Measurements from ENCODE around the gene URB2.
"Not testable (repeated sequence)": the region's sequence is repeated elsewhere in the genome, so short reads cannot be mapped to it uniquely, and the experiment has no call there.

URB2 gene

DNA sequence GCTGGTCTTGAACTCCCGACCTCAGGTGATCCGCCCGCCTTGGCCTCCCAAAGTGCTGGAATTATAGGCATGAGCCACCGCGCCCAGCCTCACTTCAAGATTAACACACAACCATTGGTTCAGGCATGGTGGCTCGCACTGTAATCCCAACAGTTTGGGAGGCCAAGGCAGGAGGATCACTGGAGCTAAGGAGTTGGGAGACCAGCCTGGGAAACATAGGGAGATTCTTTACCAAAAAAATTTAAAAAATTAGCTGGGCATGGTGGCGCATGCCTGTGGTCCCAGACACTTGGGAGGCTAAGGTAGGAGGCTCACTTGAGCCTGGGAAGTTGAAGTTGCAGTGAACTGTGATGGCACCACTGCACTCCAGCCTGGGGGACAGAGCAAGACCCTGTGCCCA lies 30.2 kb upstream of the URB2 start:
- not testable (repeated sequence) for H3K4me3 ChIP-seq (ENCODE audit: low read depth, low read length); H3K9ac ChIP-seq (ENCODE audit: low read depth, low read length); H3K4me1 ChIP-seq (ENCODE audit: control insufficient read depth, insufficient read depth, low read length); H3K27me3 ChIP-seq (ENCODE audit: control insufficient read depth, insufficient read depth, low read length); H3K36me3 ChIP-seq (ENCODE audit: control insufficient read depth, insufficient read depth, low read length); H3K9me3 ChIP-seq (ENCODE audit: control insufficient read depth, insufficient read depth, low read length)

DNA sequence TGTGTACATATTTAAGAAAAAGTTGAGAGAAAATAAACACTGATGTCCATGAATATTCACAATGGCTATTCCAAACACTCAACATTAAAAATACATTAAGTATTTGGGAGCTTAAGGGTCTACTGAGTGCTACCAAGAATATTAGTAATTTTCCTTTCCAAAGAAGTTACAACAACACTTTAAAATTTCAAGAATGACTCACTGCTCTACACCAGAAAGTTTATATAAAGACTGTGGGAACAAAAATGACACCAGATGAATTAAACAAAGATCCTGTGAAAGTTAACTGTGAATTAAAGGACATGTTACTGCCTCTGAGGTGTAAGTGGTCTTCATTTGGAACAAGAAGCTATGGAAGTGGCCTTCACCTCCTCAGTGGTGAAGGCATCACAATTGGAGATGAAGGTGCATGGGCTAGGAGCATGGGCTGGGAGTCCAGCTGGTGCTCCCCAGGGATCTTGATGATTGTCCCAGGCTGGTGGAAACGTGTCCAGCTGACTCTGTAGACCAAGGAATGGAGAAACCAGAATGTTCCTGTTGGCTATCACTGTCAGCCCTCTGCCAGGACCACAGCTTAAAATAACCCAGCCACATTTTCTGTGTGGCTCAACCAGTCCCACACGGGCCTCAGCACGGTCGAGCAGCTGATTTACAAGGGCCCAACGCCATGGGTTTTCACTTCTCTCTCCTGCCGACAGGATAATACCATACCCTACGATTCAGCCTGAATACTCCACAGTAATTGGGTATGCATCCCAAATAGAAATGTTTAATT lies 28.9 kb upstream of the URB2 start:
- H3K9ac ChIP-seq (ENCODE audit: low read depth, low read length), result no peak overlapping the region
- H3K9me3 ChIP-seq (ENCODE audit: control insufficient read depth, insufficient read depth, low read length), result no peaks in the 10 kb centered on the region
- H3K36me3 ChIP-seq (ENCODE audit: control insufficient read depth, insufficient read depth, low read length), result peaks cover 2% of the 10 kb centered on the region
- H3K4me3 ChIP-seq (ENCODE audit: low read depth, low read length), result no peak overlapping the region
- H3K4me1 ChIP-seq (ENCODE audit: control insufficient read depth, insufficient read depth, low read length), result no peaks in the 10 kb centered on the region
- no peaks in the 10 kb centered on the region for H3K27me3 ChIP-seq (ENCODE audit: control insufficient read depth, insufficient read depth, low read length)

DNA sequence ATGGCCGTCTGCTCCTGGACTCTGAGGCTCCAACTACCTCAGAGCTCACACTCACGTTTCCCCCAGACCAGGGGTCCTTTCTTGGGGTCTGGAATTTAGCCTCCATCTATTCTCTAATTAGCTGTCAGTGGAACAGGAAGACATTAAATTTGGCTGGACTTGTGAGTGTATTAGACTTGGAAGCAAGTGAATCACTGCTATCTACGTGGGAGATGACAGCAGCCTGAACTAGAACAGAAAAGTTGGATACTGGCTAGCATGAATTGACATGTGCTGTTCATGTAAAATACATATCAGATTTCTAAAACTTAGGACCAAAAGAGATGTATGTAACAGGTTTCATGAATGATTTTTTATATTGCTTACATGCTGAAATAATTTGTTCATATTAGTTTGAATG lies 28.2 kb upstream of the URB2 start:
- H3K27me3 ChIP-seq (ENCODE audit: control insufficient read depth, insufficient read depth, low read length), result no peaks in the 10 kb centered on the region
- H3K9me3 ChIP-seq (ENCODE audit: control insufficient read depth, insufficient read depth, low read length), result no peaks in the 10 kb centered on the region
- H3K36me3 ChIP-seq (ENCODE audit: control insufficient read depth, insufficient read depth, low read length), result peaks cover 2% of the 10 kb centered on the region
- no peak overlapping the region for H3K4me3 ChIP-seq (ENCODE audit: low read depth, low read length)
- no peak overlapping the region for H3K9ac ChIP-seq (ENCODE audit: low read depth, low read length)
- H3K4me1 ChIP-seq (ENCODE audit: control insufficient read depth, insufficient read depth, low read length), result no peaks in the 10 kb centered on the region

DNA sequence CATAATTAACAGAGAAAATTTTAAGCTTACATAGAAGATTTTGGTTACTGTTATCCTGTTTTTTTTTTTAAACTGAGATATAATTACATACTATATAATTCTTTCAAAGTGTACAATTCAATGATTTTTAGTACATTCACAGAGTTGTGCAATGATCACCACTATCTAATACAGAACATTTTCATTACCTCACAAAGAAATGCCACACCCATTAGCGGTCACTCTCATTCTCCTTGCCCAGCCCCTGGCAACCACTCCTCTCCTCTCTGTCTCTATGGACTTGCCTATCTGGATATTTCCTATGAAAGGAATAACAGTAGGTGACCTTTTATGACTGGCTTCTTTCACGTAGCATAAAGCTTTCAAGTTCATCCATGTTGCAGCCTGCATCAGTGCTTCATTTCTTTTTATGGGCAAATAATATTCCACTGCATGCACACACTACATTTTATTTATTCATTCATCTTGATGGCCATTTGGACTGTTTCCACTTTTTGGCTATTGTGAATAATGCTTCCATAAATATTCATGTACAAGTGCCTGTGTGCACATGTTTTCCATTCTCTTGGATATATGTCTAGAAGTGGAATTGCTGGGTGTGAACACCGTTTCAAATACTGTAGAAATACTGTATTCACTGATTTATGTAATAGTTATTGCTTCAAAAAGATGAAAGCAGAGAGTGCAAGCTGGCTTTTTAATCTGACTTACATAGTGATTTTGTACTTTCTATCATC lies 26.7 kb upstream of the URB2 start:
- no peaks in the 10 kb centered on the region for H3K4me1 ChIP-seq (ENCODE audit: control insufficient read depth, insufficient read depth, low read length)
- no peaks in the 10 kb centered on the region for H3K27me3 ChIP-seq (ENCODE audit: control insufficient read depth, insufficient read depth, low read length)
- H3K36me3 ChIP-seq (ENCODE audit: control insufficient read depth, insufficient read depth, low read length), result no peaks in the 10 kb centered on the region
- H3K4me3 ChIP-seq (ENCODE audit: low read depth, low read length), result no peak overlapping the region
- no peaks in the 10 kb centered on the region for H3K9me3 ChIP-seq (ENCODE audit: control insufficient read depth, insufficient read depth, low read length)
- H3K9ac ChIP-seq (ENCODE audit: low read depth, low read length), result no peak overlapping the region

- Histone ChIP-seq H3K4me1 (ENCODE audit: control insufficient read depth, insufficient read depth, low read length) (no peaks in the 10 kb centered on the region), H3K27me3 (ENCODE audit: control insufficient read depth, insufficient read depth, low read length) (no peaks in the 10 kb centered on the region), H3K9ac (ENCODE audit: low read depth, low read length) (no peak overlapping the region), H3K9me3 (ENCODE audit: control insufficient read depth, insufficient read depth, low read length) (no peaks in the 10 kb centered on the region), H3K36me3 (ENCODE audit: control insufficient read depth, insufficient read depth, low read length) (no peaks in the 10 kb centered on the region), H3K4me3 (ENCODE audit: low read depth, low read length) (no peak overlapping the region)
Observed at GRCh38 chr1:229600229-229600628, 25.8 kb upstream of the URB2 start.

- no peaks in the 10 kb centered on the region for H3K36me3 ChIP-seq (ENCODE audit: control insufficient read depth, insufficient read depth, low read length)
- no peak overlapping the region for H3K9ac ChIP-seq (ENCODE audit: low read depth, low read length)
- H3K9me3 ChIP-seq (ENCODE audit: control insufficient read depth, insufficient read depth, low read length), result no peaks in the 10 kb centered on the region
- H3K27me3 ChIP-seq (ENCODE audit: control insufficient read depth, insufficient read depth, low read length), result no peaks in the 10 kb centered on the region
- no peak overlapping the region for H3K4me3 ChIP-seq (ENCODE audit: low read depth, low read length)
- no peaks in the 10 kb centered on the region for H3K4me1 ChIP-seq (ENCODE audit: control insufficient read depth, insufficient read depth, low read length)
Observed at GRCh38 chr1:229603371-229604005, 22.6 kb upstream of the URB2 start.

DNA sequence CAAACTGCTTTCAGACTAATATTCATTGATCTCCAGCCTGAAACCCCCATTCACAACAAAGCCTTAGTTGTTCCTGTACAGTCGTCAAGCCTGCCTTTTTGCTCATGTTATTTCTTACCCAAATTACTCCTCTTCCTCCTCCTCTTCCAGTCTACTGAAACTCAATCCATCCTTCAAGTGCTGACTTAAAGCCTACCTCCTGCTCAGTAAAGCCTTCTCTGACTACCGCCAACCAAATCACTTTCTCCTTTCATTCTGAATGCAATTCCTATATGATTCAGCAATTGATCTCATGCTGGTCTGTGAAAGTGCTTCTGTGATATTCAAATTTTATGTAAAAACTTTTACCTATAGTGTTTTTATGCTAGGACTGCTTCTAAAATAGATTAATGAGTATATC lies 18.7 kb upstream of the URB2 start:
- Histone ChIP-seq H3K36me3 (ENCODE audit: control insufficient read depth, insufficient read depth, low read length) (no peaks in the 10 kb centered on the region), H3K9ac (ENCODE audit: low read depth, low read length) (no peak overlapping the region), H3K9me3 (ENCODE audit: control insufficient read depth, insufficient read depth, low read length) (no peaks in the 10 kb centered on the region), H3K4me1 (ENCODE audit: control insufficient read depth, insufficient read depth, low read length) (no peaks in the 10 kb centered on the region), H3K27me3 (ENCODE audit: control insufficient read depth, insufficient read depth, low read length) (no peaks in the 10 kb centered on the region), H3K4me3 (ENCODE audit: low read depth, low read length) (no peak overlapping the region)

DNA sequence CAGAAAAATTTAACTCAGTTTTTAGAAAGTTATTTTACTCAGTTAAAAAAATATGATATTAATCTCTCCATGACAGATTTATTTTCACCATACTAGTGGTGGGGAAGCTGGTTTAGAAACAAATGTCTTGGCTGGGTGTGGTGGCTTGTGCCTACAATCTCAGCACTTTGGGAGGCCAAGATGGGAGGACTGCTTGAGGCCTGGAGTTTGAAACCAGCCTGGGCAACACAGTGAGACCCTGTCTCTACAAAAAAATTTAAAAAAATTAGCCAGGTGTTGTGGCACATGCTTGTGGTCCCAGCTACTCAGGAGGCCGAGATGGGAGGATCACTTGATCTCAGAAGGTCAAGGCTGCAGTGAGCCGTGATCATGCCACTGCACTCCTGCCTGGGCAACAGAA lies 17.5 kb upstream of the URB2 start:
- no peak overlapping the region for H3K9ac ChIP-seq (ENCODE audit: low read depth, low read length)
- no peaks in the 10 kb centered on the region for H3K36me3 ChIP-seq (ENCODE audit: control insufficient read depth, insufficient read depth, low read length)
- no peaks in the 10 kb centered on the region for H3K4me1 ChIP-seq (ENCODE audit: control insufficient read depth, insufficient read depth, low read length)
- no peaks in the 10 kb centered on the region for H3K27me3 ChIP-seq (ENCODE audit: control insufficient read depth, insufficient read depth, low read length)
- H3K9me3 ChIP-seq (ENCODE audit: control insufficient read depth, insufficient read depth, low read length), result no peaks in the 10 kb centered on the region
- H3K4me3 ChIP-seq (ENCODE audit: low read depth, low read length), result no peak overlapping the region

- Histone ChIP-seq H3K4me3 (ENCODE audit: low read depth, low read length) (no peak overlapping the region), H3K9me3 (ENCODE audit: control insufficient read depth, insufficient read depth, low read length) (no peaks in the 10 kb centered on the region), H3K4me1 (ENCODE audit: control insufficient read depth, insufficient read depth, low read length) (no peaks in the 10 kb centered on the region), H3K36me3 (ENCODE audit: control insufficient read depth, insufficient read depth, low read length) (peaks cover 3% of the 10 kb centered on the region), H3K27me3 (ENCODE audit: control insufficient read depth, insufficient read depth, low read length) (no peaks in the 10 kb centered on the region), H3K9ac (ENCODE audit: low read depth, low read length) (no peak overlapping the region)
Observed at GRCh38 chr1:229613938-229614337, 12.1 kb upstream of the URB2 start.

- Histone ChIP-seq H3K36me3 (ENCODE audit: control insufficient read depth, insufficient read depth, low read length) (peaks cover 3% of the 10 kb centered on the region), H3K27me3 (ENCODE audit: control insufficient read depth, insufficient read depth, low read length) (no peaks in the 10 kb centered on the region)
Observed at GRCh38 chr1:229614701-229615100, 11.3 kb upstream of the URB2 start.

GRCh38 chr1:229617351-229618100 lies 8.5 kb upstream of the URB2 start:
- H3K36me3 ChIP-seq (ENCODE audit: control insufficient read depth, insufficient read depth, low read length), result peaks cover 3% of the 10 kb centered on the region
- no peaks in the 10 kb centered on the region for H3K4me1 ChIP-seq (ENCODE audit: control insufficient read depth, insufficient read depth, low read length)
- H3K27me3 ChIP-seq (ENCODE audit: control insufficient read depth, insufficient read depth, low read length), result no peaks in the 10 kb centered on the region
- no peaks in the 10 kb centered on the region for H3K9me3 ChIP-seq (ENCODE audit: control insufficient read depth, insufficient read depth, low read length)
- no peak overlapping the region for H3K4me3 ChIP-seq (ENCODE audit: low read depth, low read length)
- H3K9ac ChIP-seq (ENCODE audit: low read depth, low read length), result no peak overlapping the region

More at GRCh38 chr1:229614701-229615100, 11.3 kb upstream of the URB2 start:
- Histone ChIP-seq H3K9ac (ENCODE audit: low read depth, low read length) (no peak overlapping the region), H3K4me3 (ENCODE audit: low read depth, low read length) (no peak overlapping the region), H3K4me1 (ENCODE audit: control insufficient read depth, insufficient read depth, low read length) (no peaks in the 10 kb centered on the region), H3K9me3 (ENCODE audit: control insufficient read depth, insufficient read depth, low read length) (no peaks in the 10 kb centered on the region)

All from iPS-15b (cell line).